ENCODE results near the gene CEP170. TPM values are rescaled to one million over a fixed set of nuclear protein-coding genes. Genes with fewer than 3 reads are reported as not detected.

Gene CEP170
- total and polyA plus RNA-seq, 10 of the 15 experiments (the other 5 are each of a cell fraction or from before 2014, with no cell fraction given): 15.0 to 67.3 (median 40.2) TPM

DNA sequence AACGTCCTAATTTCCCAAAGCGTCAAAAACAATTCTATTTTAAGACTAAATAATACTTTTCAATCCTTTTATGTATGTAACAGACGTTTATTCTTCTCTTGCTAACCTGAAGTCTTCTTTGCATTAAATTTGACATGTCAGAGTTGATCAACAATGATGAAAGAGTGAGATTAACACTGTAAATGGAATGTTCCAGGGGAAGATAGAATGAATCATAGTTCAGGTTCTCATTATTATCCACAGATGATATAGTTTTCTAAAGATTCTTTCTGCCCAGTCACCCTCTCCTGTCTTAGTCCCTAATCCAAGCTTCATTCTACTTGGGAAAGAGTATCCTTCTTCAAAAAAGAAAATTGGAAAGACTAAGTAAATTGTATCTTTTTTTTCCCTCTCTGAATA is 39.6 kb upstream of the CEP170 start:
- SMC1A ChIA-PET (ENCODE audit: uncharacterized antibody, unreplicated experiment): interaction anchor here (1.8 to 1.9 kb wide), 2 partner anchors 8 to 15 kb away, joined by 3 to 5 read pairs; no protein-coding TSS in a partner anchor
- 89% methylated on average over 3 of the region's 3 CpGs for WGBS (ENCODE audit: insufficient coverage, insufficient replicate concordance, low lambda C conversion rate, missing lambda C conversion rate)
- Histone ChIP-seq H3K9me3 (replicated peaks; ENCODE audit: control insufficient read depth, insufficient read depth, low read length) (peaks cover 1% of the 10 kb centered on the region), H3K4me2 (ENCODE audit: control insufficient read depth, insufficient read depth) (no peak overlapping the region), H3K4me3 (no peak overlapping the region), H3K9ac (ENCODE audit: control insufficient read depth, insufficient read depth, low read length) (no peak overlapping the region), H4K20me1 (ENCODE audit: control insufficient read depth, insufficient read depth) (no peaks in the 10 kb centered on the region), H3K79me2 (ENCODE audit: control insufficient read depth, insufficient read depth, low read length) (no peaks in the 10 kb centered on the region), H3K36me3 (ENCODE audit: control insufficient read depth in 2 of 2, insufficient read depth in 2 of 2, low read length in 1 of 2) (no peaks in the 10 kb centered on the region), H3K4me1 (ENCODE audit: control insufficient read depth, insufficient read depth, low read length) (no peaks in the 10 kb centered on the region), H2AFZ (ENCODE audit: control insufficient read depth, low read depth, low read length) (no peak overlapping the region), H3K27me3 (replicated peaks in 1 of 2; ENCODE audit: control insufficient read depth in 2 of 2, insufficient read depth in 2 of 2, low read length in 1 of 2) (no peaks in the 10 kb centered on the region), H3K27ac (ENCODE audit: control insufficient read depth, insufficient read depth) (no peak overlapping the region)
- RAD21 ChIA-PET (ENCODE audit: unreplicated experiment): no interaction called here
- intact Hi-C loops (cut with micrococcal nuclease; ENCODE audit: unreplicated experiment): no loop called here
- POLR2A ChIA-PET: no interaction called here
- no TSS peak for BruUV-seq (replicated peaks)
- FAIRE-seq (no peak), ATAC-seq (no peak), DNase-seq (ENCODE audit: low read depth, low spot score) (no peak)
- CTCF ChIA-PET: no interaction called here
- in situ Hi-C loops (cut with MboI): no loop called here
- TF ChIP-seq EP300 (IDR thresholded peaks at IDR 0.05; ENCODE audit: borderline replicate concordance in 1 of 2, control insufficient read depth in 1 of 2, low read depth in 2 of 2, low read length in 2 of 2) (no peak), NBN (IDR thresholded peaks at IDR 0.05) (no peak), FOS (IDR thresholded peaks at IDR 0.05; ENCODE audit: borderline replicate concordance, extremely low read depth, insufficient read length) (no peak), PML (IDR thresholded peaks at IDR 0.05; ENCODE audit: low read length) (no peak), BCL11A (IDR thresholded peaks at IDR 0.05; ENCODE audit: low read depth, low read length) (no peak), SMAD1 (IDR thresholded peaks at IDR 0.05; ENCODE audit: low read depth, partially characterized antibody) (no peak), HSF1 (IDR thresholded peaks at IDR 0.05; ENCODE audit: low read depth, low read length) (no peak), SUPT20H (IDR thresholded peaks at IDR 0.05; ENCODE audit: borderline replicate concordance, control insufficient read depth, low read depth, low read length) (no peak), ZBTB4 (CRISPR knock-in tag; IDR thresholded peaks at IDR 0.05) (no peak), ZBTB11 (CRISPR knock-in tag; IDR thresholded peaks at IDR 0.05) (no peak), JUNB (IDR thresholded peaks at IDR 0.05) (no peak)
- TF ChIP-seq, protein P1, sequence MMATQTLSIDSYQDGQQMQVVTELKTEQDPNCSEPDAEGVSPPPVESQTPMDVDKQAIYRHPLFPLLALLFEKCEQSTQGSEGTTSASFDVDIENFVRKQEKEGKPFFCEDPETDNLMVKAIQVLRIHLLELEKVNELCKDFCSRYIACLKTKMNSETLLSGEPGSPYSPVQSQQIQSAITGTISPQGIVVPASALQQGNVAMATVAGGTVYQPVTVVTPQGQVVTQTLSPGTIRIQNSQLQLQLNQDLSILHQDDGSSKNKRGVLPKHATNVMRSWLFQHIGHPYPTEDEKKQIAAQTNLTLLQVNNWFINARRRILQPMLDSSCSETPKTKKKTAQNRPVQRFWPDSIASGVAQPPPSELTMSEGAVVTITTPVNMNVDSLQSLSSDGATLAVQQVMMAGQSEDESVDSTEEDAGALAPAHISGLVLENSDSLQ (IDR thresholded peaks at IDR 0.05): no peak
- TF ChIP-seq, protein P2, sequence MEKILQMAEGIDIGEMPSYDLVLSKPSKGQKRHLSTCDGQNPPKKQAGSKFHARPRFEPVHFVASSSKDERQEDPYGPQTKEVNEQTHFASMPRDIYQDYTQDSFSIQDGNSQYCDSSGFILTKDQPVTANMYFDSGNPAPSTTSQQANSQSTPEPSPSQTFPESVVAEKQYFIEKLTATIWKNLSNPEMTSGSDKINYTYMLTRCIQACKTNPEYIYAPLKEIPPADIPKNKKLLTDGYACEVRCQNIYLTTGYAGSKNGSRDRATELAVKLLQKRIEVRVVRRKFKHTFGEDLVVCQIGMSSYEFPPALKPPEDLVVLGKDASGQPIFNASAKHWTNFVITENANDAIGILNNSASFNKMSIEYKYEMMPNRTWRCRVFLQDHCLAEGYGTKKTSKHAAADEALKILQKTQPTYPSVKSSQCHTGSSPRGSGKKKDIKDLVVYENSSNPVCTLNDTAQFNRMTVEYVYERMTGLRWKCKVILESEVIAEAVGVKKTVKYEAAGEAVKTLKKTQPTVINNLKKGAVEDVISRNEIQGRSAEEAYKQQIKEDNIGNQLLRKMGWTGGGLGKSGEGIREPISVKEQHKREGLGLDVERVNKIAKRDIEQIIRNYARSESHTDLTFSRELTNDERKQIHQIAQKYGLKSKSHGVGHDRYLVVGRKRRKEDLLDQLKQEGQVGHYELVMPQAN (conservative IDR thresholded peaks at IDR 0.05): no peak
